ENCODE measurements around the gene DELE1. TPM values are rescaled to one million over a fixed set of nuclear protein-coding genes. Genes with fewer than 3 reads are reported as not detected.

The DELE1 gene
- total RNA-seq, 2 experiments from 2014 or later = 60.0 to 61.1 TPM

DNA sequence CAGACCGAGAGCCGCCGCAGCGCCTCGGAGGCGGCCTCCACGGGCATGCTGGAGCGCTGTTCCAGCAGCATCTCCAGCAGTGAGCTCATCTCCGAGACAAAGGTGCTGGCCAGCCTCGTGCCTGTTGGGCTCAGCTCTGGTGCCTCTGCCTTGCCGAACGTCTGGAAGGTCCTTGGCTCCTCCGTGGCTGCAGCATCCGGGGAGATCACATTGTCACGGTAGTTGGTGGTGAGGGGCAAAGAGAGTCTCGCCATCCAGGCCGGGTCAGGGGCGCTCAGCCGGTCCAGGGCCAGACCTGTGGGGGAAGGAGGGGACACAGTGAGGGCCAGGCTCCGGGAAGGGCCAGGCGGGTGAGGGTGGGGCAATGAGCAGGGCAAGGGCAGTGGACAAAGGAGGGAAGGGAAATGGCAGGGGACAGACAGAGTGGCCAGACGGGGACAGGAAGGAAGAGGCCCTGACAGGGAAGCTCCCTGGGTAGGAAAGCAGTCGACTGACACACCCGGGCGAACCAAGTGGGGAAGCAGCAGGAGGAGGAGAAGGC lies 21.9 kb downstream of the DELE1 start:
- no peak overlapping the region for H3K27ac ChIP-seq (ENCODE audit: low read depth in 1 of 2, low read length in 2 of 2)
- Mint-ChIP-seq H3K27me3 (no peaks in the 10 kb centered on the region), H3K36me3 (ENCODE audit: low read depth) (no peaks in the 10 kb centered on the region), H3K9me3 (no peaks in the 10 kb centered on the region), H3K27ac (no peak overlapping the region), H3K4me3 (no peak overlapping the region), H3K4me1 (ENCODE audit: low read depth) (no peaks in the 10 kb centered on the region)
- H3K27me3 ChIP-seq (ENCODE audit: control insufficient read depth in 1 of 2, insufficient read depth in 2 of 2, low read length in 2 of 2) = no peaks in the 10 kb centered on the region
- no peak overlapping the region for H3K4me3 ChIP-seq (ENCODE audit: low read length)
- DNase-seq (no peak), ATAC-seq (ENCODE audit: poor library complexity) (no peak)
- ChIA-PET CTCF (no interaction called here), POLR2A (no interaction called here)
- no peak for TF ChIP-seq CTCF (IDR thresholded peaks at IDR 0.05)
- intact Hi-C loops (cut with DNase I, micrococcal nuclease) = no loop called here
- H3K4me1 ChIP-seq (ENCODE audit: insufficient read depth, low read length) = no peaks in the 10 kb centered on the region
- H3K9me3 ChIP-seq (ENCODE audit: control insufficient read depth in 1 of 2, insufficient read depth in 1 of 2, low read length in 2 of 2) = no peaks in the 10 kb centered on the region
- H3K36me3 ChIP-seq (ENCODE audit: insufficient read depth, low read length) = peaks cover 3% of the 10 kb centered on the region

GRCh38 chr5:141947316-141947715 lies 23.6 kb downstream of the DELE1 start:
- Mint-ChIP-seq H3K4me3 (no peak overlapping the region), H3K4me1 (ENCODE audit: low read depth) (peaks cover 10% of the 10 kb centered on the region), H3K9me3 (no peaks in the 10 kb centered on the region), H3K27ac (no peak overlapping the region), H3K27me3 (no peaks in the 10 kb centered on the region), H3K36me3 (ENCODE audit: low read depth) (no peaks in the 10 kb centered on the region)
- DNase-seq (no peak), ATAC-seq (ENCODE audit: poor library complexity) (no peak)
- POLR2A ChIA-PET = interaction anchor here (0.6 to 0.8 kb wide), 2 partner anchors 14 to 473 kb away, joined by 3 read pairs; no protein-coding TSS in a partner anchor
- no peak for TF ChIP-seq CTCF (IDR thresholded peaks at IDR 0.05)
- Histone ChIP-seq H3K36me3 (ENCODE audit: insufficient read depth, low read length) (peaks cover 3% of the 10 kb centered on the region), H3K27me3 (ENCODE audit: control insufficient read depth in 1 of 2, insufficient read depth in 2 of 2, low read length in 2 of 2) (no peaks in the 10 kb centered on the region), H3K9me3 (ENCODE audit: control insufficient read depth in 1 of 2, insufficient read depth in 1 of 2, low read length in 2 of 2) (no peaks in the 10 kb centered on the region), H3K4me3 (ENCODE audit: low read length) (no peak overlapping the region), H3K27ac (ENCODE audit: low read depth in 1 of 2, low read length in 2 of 2) (no peak overlapping the region), H3K4me1 (ENCODE audit: insufficient read depth, low read length) (peaks cover 7% of the 10 kb centered on the region)
- CTCF ChIA-PET = no interaction called here
- intact Hi-C loops (cut with DNase I, micrococcal nuclease) = no loop called here

GRCh38 chr5:141948812-141949211 lies 25.1 kb downstream of the DELE1 start:
- H3K9me3 Mint-ChIP-seq = no peaks in the 10 kb centered on the region
- POLR2A ChIA-PET = no interaction called here
- H3K27ac Mint-ChIP-seq = no peak overlapping the region
- Histone ChIP-seq H3K27me3 (ENCODE audit: control insufficient read depth in 1 of 2, insufficient read depth in 2 of 2, low read length in 2 of 2) (no peaks in the 10 kb centered on the region), H3K36me3 (ENCODE audit: insufficient read depth, low read length) (no peaks in the 10 kb centered on the region), H3K27ac (ENCODE audit: low read depth in 1 of 2, low read length in 2 of 2) (no peak overlapping the region), H3K4me1 (ENCODE audit: insufficient read depth, low read length) (peaks cover 7% of the 10 kb centered on the region), H3K4me3 (ENCODE audit: low read length) (no peak overlapping the region), H3K9me3 (ENCODE audit: control insufficient read depth in 1 of 2, insufficient read depth in 1 of 2, low read length in 2 of 2) (no peaks in the 10 kb centered on the region)
- no peak overlapping the region for H3K4me3 Mint-ChIP-seq
- no peaks in the 10 kb centered on the region for H3K27me3 Mint-ChIP-seq
- H3K4me1 Mint-ChIP-seq (ENCODE audit: low read depth) = peaks cover 10% of the 10 kb centered on the region
- DNase-seq (no peak), ATAC-seq (ENCODE audit: poor library complexity) (no peak)
- CTCF ChIA-PET = no interaction called here
- TF ChIP-seq CTCF (IDR thresholded peaks at IDR 0.05) = no peak
- no peaks in the 10 kb centered on the region for H3K36me3 Mint-ChIP-seq (ENCODE audit: low read depth)
- intact Hi-C loops (cut with DNase I, micrococcal nuclease) = no loop called here

Data from CD4-positive, alpha-beta T cell (primary cell).